ENCODE data around the gene PARVB. TPM values are rescaled to one million over a fixed set of nuclear protein-coding genes. Genes with fewer than 3 reads are reported as not detected.

Gene PARVB
- total RNA-seq, 4 donors from 2014 or later, result 59.5 to 82.0 (median 61.2) TPM

- no peak for DNase-seq (ENCODE audit: low spot score)
- no peak for ATAC-seq (ENCODE audit: low FRiP score)
- TF ChIP-seq CTCF (IDR thresholded peaks at IDR 0.05), result no peak
These were observed 43.8 kb downstream of the PARVB start for GRCh38 chr22:44067901-44068300.

DNA sequence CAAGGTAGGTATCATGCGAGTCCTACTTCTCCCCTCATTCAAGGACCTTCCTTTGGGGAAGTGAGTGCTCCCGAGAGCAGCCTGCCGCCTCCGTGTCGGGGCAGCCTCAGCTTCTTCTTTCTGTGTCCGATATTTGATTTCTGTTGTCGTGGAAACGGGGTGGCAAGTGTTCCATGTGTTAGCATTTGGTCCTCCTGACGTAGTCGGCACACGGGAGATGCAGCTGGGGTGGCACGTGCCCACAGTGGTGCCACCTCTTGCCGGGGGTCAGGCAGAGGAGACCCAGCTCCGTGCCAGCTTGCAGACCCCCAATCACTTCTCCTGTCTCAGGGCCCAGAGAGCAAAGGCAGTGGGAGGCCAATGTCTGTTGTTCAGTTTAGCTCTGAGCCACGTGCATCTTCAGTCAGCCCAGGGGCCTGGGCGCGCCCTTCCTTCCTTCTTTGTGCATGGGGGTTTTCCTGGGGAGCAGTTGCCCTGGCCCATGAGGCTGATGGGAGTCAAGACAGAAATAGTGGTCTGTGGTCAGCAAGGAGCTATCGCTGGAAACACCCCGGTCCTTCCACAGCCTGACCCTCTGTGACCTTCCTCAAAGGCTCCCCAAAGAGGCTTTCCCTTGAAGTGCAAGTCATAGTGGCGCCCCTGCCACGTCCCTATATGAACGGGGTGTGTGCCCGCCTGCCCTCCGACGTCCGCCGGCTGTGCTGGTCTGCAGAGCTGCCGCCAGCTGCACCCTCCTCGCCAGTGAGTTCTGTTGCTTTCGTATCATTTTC, 44.5 kb downstream of the PARVB start:
- no peak for TF ChIP-seq CTCF (IDR thresholded peaks at IDR 0.05)
- no peak for DNase-seq (ENCODE audit: low spot score)
- peak; percentile 21 for ATAC-seq (ENCODE audit: low FRiP score)

DNA sequence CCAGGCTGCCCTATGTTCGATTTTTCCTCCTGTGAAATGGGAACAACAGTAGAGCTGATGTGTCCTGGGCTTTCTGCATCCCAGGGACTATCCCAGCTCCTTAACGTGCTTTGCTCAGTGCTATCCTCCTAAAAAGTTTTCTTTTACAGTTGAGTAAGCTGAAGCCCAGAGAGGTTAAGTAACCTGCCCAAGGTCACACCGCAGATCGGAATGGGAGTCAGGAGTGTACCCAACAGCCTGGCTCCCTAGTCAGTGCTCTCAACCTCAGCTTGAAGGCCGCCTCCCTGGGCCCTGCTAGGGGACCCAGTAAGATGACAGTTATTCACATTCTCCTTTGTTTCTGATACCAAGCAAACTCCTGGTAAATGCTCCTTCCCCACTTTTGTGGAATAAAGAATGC, 45.9 kb downstream of the PARVB start:
- DNase-seq (ENCODE audit: low spot score) (no peak), ATAC-seq (ENCODE audit: low FRiP score) (no peak)

DNA sequence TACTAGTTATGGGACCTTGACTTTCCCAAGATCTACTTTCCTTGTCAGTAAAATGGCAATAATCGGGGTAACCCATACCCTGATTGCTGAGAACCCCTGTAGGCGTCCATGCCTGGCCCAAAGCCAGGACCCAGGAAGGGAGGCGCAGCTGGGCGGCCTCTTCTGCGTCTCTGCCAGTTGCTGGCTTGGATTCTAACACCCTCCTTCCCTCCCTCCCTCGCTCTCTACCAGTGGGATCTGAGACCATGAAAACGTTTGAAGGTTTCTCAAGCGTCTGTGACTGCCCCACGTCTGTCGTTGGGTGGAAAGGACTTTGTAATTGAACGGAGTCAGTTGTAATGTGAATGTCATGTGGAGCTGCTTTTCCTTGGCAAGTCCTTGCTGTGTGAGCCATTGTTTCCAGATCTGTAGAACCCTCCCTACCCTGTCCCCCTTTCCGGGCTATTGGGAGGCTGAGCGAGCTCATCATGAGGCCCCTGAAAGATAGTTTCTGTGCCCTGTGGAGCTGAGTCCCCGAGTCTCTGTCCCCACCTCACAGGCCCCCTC, 47.8 kb downstream of the PARVB start:
- ATAC-seq (ENCODE audit: low FRiP score), result no peak
- no peak for DNase-seq (ENCODE audit: low spot score)
- TF ChIP-seq CTCF (IDR thresholded peaks at IDR 0.05), result no peak

More for the DNA sequence above, 45.9 kb downstream of the PARVB start:
- TF ChIP-seq CTCF (IDR thresholded peaks at IDR 0.05), result no peak

- DNase-seq (ENCODE audit: low spot score) (no peak), ATAC-seq (ENCODE audit: low FRiP score) (no peak)
- no peak for TF ChIP-seq CTCF (IDR thresholded peaks at IDR 0.05)
These were observed 50.4 kb downstream of the PARVB start for GRCh38 chr22:44074337-44074984.

DNA sequence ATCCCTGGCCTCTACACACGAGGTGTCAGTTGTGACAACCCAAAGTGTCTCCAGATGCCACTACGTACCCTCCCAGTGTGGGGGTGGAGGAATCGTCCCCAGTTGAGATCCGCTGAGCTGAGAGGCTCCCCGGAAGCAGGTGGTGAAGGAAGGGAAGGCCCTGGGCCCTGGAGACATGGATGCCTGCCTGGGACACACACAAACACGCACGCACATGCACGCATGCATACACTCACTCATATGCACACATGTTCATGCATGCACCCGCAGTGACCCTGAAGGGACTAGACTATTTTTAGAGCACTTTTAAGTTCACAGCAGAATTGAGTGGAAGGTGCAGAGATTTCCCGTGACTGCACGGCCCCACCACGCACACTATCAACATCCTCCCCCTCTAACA, 50.9 kb downstream of the PARVB start:
- DNase-seq (ENCODE audit: low spot score), result no peak
- no peak for TF ChIP-seq CTCF (IDR thresholded peaks at IDR 0.05)
- ATAC-seq (ENCODE audit: low FRiP score), result no peak

All from omental fat pad (tissue), 4 donors.